Measurements from ENCODE around the gene HBG2.

DNA sequence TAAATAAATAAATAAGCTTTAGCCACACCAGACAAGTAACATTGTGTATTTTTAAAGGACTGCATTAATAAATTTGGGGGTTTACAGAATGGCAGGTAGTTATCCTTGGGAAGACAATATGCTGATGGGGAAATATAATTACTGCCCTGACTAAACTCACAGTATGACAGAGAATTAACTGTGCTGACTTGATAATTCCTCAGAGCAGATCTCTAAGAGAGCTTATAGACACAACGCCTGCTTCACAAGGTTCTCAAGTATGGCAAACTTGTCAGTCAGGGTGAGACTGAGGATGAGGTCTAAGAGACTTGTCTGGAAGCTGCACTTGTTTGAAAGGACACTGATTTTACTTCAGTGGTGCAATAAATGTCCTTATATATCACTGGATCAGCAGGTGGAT lies 43.9 kb upstream of the HBG2 start:
- TF ChIP-seq, protein P1, sequence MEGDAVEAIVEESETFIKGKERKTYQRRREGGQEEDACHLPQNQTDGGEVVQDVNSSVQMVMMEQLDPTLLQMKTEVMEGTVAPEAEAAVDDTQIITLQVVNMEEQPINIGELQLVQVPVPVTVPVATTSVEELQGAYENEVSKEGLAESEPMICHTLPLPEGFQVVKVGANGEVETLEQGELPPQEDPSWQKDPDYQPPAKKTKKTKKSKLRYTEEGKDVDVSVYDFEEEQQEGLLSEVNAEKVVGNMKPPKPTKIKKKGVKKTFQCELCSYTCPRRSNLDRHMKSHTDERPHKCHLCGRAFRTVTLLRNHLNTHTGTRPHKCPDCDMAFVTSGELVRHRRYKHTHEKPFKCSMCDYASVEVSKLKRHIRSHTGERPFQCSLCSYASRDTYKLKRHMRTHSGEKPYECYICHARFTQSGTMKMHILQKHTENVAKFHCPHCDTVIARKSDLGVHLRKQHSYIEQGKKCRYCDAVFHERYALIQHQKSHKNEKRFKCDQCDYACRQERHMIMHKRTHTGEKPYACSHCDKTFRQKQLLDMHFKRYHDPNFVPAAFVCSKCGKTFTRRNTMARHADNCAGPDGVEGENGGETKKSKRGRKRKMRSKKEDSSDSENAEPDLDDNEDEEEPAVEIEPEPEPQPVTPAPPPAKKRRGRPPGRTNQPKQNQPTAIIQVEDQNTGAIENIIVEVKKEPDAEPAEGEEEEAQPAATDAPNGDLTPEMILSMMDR (IDR thresholded peaks at IDR 0.05): no peak
- TF ChIP-seq POLR2A (IDR thresholded peaks at IDR 0.05) (no peak), EP300 (IDR thresholded peaks at IDR 0.05) (no peak)
